HG02870 (cell line): Measurements from ENCODE around the gene CSGALNACT2.

ENCODE experiments used
- ATAC-seq: cut with Tn5 transposase; IDR thresholded peaks from one replicate; pipeline ENCODE4 v1.9.1; 2021; ENCODE audit warnings: mild to moderate bottlenecking, moderate library complexity; ENCODE audit not compliant: unreplicated experiment

The CSGALNACT2 gene

DNA sequence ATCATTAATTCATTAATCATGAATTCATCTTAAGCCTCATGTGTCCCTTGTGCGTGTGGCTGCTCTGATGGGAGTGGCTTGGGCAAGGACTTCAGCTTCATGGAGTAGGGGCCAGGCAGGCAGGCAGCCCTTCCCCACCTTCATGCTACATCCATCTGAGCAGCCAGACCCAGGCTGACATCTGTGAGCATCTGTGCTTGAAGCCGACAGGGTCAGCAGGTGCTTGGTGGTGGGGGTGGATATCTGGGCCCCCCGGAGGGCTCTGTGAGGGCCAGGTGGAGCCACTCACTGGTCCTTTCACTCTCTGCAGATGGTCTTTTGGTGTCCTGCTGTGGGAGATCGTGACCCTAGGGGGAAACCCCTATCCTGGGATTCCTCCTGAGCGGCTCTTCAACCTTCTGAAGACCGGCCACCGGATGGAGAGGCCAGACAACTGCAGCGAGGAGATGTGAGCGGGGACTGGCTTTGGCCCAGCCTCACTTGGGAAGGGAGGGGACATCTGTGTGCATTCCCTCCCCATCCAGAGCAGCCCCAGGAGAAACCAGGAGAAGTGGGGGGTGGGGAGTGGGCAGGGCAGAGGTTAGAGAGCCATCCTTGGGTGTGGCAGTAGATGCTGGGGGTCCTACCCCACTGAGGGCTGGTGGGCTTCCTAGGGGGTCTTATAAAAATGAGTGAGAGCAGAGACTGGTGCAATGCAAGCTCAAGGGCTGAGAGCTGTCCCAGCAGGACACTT, 14.7 kb upstream of the CSGALNACT2 start:
- ATAC-seq, result no peak

DNA sequence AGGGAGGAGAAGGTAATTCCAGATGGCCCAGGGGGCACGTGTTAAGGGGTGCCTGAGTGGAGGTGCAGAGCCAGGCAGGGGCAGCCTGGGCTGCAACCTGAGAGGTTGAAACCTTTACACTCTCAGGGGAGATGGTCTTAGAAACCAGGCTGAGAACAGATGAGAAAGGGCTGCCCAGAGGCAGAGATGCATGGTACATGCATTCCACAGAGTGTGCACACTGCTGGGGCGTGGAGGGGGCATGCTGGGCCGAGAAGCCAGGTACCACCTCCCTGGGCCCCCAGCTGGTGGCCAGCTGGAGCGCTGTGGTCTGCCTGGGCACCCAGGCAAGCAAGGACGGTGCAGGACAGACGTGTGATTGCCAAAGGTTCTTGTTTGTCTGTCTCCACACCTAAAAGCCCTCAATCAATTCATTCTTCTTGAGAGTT, 14.1 kb upstream of the CSGALNACT2 start:
- ATAC-seq, result no peak

DNA sequence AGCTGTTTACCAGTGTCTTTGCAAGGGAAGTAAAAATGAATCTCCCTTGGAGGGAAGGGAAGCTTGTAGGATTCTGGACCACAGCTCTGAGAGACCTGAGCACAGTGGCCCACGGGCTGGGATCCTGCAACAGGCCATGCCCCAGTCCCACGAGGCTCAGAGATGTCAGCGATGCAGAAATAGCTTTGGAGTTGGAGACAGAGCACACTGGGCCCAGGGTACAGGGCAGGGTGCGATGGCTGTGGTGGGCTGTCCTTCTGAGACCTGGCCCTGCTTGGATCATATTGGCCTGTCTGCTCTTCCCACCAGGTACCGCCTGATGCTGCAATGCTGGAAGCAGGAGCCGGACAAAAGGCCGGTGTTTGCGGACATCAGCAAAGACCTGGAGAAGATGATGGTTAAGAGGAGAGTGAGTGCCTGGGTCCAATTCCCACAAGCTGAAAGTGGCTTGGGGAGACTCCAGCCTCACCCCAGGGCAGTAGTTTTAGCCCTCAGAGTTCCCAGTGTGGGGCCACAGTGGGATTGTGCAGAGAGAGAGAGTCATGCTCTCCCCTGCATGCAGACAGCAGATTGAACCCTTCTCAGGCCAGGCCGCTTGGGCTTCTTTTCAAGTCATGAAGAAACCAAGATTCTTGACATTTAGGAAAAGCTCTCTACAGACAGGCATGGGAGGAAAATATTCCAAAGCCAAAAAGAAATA, 13.5 kb upstream of the CSGALNACT2 start:
- no peak for ATAC-seq

DNA sequence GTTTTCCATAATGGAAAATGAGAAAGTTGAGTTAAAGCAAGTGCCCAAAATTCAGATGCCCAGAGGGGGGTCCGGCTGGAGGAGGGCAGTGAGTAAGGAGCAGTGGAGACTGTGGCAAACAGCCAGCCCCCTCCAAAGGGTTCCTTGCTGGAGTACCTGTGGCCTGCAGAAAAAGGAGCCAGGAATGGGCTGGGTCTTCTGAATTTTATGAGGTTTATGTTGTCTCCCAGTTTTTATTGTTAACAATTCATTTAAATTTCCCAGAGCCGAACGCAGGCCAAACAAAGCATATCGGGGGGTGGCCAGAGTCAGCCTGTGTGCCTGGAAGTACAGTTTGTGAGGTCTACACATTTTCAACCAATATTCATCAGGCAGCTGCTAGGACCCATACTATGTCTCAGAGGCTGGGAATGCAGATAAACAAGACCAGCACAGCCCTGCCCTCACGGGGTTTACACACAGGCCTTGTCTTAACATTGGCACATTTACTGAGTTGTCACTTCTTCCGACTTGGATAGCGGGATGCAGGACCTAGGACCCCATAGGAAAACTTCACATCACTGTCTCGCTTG, 12.9 kb upstream of the CSGALNACT2 start:
- no peak for ATAC-seq

DNA sequence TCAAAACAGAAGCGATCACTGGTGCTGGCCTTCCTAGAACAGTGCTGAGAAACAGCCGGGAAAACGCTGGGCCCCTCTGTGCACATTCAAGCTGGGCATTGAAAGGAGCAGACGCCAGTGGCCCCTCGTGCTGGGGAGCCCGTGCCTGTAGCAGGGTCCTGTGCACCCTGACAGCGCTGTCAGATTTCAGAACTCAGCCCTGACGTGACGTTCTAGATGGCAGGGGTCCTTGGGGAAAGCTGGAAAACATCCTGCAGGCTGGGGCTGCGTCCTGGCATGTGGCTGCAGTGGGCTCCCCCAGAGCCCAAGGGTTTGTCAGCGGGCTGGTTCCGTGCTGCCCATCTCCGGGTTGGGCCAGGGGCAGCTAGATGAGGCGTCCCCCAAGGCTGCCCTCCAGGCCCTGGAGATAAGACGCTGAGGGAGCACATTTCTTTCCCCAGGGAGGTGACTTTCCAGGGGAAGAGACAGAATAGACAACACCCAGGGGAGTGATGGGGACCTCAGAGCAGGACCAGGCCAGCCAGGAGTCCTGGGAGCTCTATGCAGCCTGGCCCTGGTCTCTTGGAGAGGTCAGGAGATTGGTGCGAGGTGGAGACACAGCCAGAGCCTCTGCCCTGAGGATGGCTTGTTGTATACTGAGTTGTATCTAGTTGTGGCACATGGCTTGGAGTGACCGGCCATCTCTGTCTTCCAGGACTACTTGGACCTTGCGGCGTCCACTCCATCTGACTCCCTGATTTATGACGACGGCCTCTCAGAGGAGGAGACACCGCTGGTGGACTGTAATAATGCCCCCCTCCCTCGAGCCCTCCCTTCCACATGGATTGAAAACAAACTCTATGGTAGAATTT, 12.1 kb upstream of the CSGALNACT2 start:
- ATAC-seq, result no peak

DNA sequence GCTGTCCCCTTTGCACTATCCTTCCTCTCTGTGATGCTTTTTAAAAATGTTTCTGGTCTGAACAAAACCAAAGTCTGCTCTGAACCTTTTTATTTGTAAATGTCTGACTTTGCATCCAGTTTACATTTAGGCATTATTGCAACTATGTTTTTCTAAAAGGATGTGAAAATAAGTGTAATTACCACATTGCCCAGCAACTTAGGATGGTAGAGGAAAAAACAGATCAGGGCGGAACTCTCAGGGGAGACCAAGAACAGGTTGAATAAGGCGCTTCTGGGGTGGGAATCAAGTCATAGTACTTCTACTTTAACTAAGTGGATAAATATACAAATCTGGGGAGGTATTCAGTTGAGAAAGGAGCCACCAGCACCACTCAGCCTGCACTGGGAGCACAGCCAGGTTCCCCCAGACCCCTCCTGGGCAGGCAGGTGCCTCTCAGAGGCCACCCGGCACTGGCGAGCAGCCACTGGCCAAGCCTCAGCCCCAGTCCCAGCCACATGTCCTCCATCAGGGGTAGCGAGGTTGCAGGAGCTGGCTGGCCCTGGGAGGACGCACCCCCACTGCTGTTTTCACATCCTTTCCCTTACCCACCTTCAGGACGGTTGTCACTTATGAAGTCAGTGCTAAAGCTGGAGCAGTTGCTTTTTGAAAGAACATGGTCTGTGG, 11.4 kb upstream of the CSGALNACT2 start:
- ATAC-seq, result no peak

DNA sequence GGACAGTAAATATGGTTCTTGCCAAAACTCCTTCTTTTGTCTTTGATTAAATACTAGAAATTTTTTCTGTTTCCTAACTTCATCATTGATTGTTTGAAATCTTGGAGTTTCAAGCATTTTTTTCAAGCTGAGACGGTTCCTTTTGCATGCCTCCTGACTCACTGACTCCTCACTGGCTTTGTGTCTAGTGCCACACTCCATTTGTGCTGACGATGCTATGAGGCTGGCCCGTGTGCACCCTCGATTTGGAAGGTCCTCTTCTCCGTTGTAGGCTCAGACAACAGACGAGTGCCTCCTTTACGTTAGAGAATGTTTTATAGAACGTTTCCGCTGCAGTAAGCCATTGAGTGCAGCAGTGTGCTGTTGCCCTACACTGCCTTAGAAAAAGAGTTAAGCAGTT, 10.8 kb upstream of the CSGALNACT2 start:
- no peak for ATAC-seq

DNA sequence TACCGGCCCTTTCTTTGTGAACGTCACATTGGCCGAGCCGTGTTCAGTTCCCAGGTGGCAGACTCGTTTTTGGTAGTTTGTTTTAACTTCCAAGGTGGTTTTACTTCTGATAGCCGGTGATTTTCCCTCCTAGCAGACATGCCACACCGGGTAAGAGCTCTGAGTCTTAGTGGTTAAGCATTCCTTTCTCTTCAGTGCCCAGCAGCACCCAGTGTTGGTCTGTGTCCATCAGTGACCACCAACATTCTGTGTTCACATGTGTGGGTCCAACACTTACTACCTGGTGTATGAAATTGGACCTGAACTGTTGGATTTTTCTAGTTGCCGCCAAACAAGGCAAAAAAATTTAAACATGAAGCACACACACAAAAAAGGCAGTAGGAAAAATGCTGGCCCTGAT, 9.9 kb upstream of the CSGALNACT2 start:
- no peak for ATAC-seq

DNA sequence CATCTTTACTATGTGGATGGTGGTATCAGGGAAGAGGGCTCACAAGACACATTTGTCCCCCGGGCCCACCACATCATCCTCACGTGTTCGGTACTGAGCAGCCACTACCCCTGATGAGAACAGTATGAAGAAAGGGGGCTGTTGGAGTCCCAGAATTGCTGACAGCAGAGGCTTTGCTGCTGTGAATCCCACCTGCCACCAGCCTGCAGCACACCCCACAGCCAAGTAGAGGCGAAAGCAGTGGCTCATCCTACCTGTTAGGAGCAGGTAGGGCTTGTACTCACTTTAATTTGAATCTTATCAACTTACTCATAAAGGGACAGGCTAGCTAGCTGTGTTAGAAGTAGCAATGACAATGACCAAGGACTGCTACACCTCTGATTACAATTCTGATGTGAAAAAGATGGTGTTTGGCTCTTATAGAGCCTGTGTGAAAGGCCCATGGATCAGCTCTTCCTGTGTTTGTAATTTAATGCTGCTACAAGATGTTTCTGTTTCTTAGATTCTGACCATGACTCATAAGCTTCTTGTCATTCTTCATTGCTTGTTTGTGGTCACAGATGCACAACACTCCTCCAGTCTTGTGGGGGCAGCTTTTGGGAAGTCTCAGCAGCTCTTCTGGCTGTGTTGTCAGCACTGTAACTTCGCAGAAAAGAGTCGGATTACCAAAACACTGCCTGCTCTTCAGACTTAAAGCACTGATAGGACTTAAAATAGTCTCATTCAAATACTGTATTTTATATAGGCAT, 9.1 kb upstream of the CSGALNACT2 start:
- ATAC-seq, result peak; percentile 68

DNA sequence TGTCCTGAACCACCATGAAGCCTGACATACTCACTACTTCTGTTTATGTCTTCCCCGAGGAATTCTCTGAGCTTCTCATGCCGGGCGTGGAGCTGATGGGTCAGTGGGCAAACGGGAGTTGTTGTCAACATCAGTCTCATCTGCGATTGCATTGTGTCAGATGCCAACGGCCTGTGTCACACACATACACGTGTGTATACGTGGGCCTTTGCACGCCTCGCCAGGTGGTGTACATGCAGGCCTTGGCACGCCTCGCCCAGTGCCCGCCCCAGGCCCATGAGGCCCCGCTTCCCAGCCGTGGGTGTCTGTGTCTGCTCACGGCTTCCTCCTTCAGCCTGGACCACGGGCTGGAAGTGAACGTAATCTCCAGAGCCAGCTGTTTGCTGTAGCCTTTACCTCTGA, 7.5 kb upstream of the CSGALNACT2 start:
- ATAC-seq, result no peak

DNA sequence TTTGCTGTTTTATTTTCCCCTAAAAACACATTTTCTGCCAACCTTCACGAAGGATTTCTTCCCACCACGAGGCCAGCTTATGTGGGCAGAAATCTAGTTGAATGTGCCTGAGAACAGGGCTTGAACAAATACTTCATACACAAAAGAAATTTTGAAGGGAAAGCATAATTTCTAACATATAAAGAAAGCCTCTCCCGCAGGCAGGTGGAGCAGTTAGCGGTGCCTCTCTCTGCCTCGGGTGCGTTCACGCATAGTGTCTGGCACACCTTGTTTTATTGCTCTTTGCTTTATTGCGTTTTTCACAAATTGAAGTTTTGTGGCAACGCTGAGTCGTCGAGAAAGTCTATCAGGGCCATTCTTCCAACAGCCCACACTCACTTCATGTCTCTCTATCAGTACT, 7.0 kb upstream of the CSGALNACT2 start:
- ATAC-seq, result no peak

DNA sequence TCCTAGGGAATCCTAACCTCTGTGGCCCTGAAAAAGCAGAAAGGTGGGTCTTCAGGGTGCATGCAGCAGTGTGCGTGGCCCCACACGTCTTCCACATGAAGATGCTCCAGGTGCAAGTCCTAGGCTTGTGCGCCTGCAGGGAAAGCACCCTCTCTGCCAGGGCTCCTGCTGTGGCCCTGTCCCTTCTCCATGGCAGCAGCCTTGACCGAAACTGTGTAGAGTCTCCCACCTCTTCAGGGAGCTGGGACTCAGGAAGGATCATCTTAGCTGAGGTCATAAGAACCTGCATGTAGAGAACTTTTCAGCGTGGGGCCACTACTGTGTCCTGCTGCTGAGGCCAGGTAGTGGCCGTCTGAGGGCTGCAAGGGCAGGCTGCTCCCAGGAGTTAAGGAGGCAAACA, 6.3 kb upstream of the CSGALNACT2 start:
- no peak for ATAC-seq

DNA sequence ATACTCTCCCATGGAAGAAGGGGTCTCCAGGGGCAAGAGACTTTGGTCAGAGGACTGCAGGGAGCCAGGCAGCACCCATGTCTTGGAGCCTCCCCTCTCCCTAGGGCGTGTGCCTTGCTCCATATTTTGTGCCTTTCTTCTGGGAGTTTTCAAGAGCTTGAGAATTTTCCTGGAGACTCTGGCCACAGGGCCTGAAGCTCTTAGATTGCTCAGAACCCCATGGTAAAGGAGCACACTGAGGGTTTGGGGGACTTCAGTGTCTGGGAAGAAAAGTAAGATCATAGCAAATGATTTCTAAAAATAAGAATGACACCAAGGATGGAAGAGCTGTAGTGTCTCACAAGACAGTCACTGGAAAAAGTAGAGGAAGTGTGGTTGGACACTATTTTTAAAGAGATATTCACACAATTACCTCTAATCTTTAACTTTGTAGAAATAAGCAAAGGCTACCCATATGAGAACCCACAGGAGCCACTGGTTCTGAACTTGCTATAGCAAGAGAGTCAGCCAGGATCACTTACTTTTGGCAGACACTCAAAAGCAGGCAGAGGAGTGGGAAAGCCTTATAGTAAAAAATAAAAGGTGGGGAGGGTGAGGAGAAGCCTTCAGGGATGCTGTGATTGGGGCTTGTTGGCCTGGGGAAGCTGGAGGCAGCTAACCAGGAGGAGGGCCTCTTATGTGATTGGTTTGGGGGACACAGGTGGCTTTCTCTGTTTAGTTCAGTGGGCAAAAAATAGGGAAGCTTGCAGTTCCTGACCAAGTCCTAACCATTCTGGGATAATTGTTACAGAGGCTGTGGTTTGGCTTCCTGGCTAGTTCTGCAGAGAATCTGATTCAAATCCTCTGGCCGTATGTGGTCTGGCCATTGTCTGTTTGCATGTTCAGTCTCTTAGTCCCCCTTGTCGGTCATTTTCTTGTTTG, 5.1 kb upstream of the CSGALNACT2 start:
- ATAC-seq, result no peak

DNA sequence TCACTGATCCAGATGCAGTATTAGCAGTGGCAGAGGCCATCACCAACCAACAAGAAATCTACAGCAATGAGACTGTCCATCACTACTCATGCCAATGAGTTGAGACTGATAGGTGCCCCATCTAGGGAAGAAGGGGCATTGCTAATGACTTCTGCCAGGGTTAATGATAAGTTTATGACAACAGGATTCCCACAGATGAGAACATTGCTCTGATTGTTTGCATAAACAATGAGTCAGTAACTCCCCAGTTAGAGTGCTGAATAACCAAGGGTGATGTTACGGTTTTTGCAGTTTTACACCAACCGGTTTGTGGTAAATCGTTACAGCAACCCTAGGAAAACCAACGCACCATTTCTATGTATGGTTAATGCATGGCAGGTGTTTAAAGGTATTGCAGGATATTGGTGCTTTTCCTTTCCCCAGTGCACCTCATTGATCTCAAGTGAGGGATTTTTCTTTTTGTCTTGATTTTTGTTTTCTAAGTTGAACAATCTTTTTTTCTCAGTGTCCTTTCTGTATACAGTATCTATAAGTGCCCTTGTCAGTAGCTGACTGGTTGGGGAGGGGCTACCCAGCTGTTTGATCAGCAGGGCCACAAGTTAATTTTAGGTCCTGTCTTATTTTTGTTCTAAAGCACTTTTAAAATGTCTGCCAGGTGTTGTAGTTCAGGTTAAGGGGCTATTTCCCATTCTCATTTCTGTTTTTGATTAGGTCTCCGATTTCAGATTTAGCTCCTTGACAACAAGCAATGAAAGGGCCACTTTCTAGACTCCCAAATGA, 3.9 kb upstream of the CSGALNACT2 start:
- no peak for ATAC-seq

DNA sequence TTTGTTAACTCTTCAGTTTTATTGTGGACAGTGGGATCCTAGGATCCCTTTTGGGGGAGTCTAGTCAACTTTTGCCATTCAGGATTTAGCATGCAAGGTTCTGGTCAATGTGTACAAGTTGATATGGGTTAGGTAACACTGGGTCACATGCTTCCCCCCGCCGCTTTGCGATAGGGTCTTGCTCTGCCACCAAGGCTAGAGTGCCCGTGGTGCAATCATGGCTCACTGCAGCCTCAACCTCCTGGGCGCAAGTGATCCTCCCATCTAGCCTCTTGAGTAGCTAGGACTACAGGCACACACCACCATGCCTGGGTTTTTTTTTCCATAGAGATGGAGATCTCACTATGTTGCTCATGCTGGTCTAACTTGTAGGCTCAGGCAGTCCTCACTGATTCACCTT, 3.2 kb upstream of the CSGALNACT2 start:
- ATAC-seq, result no peak

DNA sequence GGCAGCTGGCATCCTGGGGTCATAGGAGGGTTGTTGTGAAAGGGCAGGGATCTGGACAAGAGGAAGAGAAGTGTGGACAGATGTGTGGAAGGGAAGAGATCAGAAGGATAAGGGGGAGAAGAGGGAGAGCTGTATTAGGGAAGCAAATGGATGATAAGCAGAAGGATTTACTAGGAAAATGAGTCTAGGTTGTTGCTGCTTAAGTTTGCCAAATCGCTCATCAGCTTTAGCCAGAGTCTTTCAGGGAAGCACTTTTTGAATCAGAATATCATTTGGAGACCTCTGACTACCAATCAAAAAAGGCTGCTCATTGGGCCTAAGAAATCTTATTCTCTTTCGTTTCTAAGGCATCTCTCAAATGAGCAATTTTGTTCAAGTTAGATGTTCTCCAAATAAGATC, 2.6 kb upstream of the CSGALNACT2 start:
- ATAC-seq, result no peak

DNA sequence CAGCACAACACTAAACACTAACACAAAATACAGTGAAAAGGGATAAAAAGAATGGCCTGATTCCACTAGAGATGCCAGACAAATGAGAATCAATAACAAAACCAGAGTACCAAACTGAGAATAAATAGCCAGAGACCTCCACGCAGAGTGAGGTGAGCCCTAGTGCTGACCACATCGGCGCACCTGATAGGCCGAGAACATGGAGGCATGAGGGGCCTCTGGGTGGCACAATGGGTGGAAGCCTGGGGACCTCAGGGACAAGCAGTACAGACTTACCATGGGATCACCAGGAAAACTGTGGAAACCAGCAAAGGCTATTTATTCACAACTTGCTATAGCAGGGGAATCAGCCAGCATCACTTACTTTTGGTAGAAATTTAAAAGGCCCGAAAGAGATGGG, 1.8 kb upstream of the CSGALNACT2 start:
- no peak for ATAC-seq

DNA sequence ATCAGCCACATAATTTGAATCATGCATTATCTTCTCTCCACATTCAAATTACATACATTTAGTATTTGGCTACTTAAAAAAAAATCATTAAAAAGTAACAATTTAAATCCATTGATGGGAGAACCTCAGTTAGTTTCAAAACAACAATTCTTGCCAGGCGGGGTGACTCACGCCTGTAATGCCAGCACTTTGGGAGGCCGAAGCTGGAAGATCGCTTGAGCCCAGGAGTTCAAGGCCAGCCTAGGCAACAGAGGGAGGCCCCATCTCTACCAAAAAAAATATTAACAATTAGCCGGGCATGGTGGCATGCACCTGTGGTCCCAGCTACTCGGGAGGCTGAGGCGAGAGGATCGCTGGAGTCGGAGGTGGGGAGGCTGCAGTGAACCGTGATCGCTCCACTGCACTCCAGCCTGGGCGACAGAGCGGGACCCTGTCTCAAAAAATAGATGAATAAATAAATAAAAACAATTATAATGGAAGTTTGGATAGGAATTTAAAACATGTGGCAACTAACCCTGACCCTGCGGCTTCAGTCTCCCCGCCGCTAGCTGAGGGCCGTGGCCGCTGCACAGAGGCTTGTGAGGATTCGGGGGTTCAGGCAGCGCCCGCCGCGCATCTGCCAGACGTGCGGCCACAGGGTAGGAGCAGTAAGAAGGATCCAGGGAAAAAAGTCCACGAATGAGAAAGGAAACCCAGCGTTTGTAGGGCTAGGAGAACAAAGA, 1.1 kb upstream of the CSGALNACT2 start:
- no peak for ATAC-seq
